OCI-LY7 (cell line): ENCODE results near the gene AKAP8L. TPM values are rescaled to one million over a fixed set of nuclear protein-coding genes. Genes with fewer than 3 reads are reported as not detected.

Source experiments
- BruUV-seq: library from RNA; stranded (reverse); fragments of 400-500 nt; replicated peaks from 2 replicates; lab custom pipeline; 2021; lab: Mats Ljungman, UMichigan
- CTCF ChIA-PET: fragments of 300-600 bp; sonication (Branson Sonifier 250); formaldehyde crosslinking; loops from one replicate; lab custom pipeline; 2022; ENCODE audit warnings: antibody characterized with exemption; ENCODE audit not compliant: unreplicated experiment; lab: Charles Lee
- POLR2A ChIA-PET: fragments of 300-600 bp; sonication (Branson Sonifier 250); formaldehyde crosslinking; loops from one replicate; lab custom pipeline; 2022; ENCODE audit warnings: antibody characterized with exemption; lab: Charles Lee
- DNase-seq: peaks from one replicate; pipeline ENCODE4 v3.0.0-alpha.2; 2015; ENCODE audit warnings: low spot score
- H2AFZ ChIP-seq: fragments of 200-600 bp; sonication (generic), shearing (Covaris generic); 2 replicates; pipeline ENCODE4 v1.6.1; 2014; ENCODE audit warnings: mild to moderate bottlenecking, antibody characterized with exemption, low read length, moderate library complexity
- H3K27ac ChIP-seq: fragments of 200-600 bp; sonication (generic); 2 replicates; pipeline ENCODE4 v1.5.1; 2014; ENCODE audit warnings: mixed run types, low read depth, mild to moderate bottlenecking, moderate library complexity, low read length, inconsistent platforms; ENCODE audit not compliant: poor library complexity, severe bottlenecking
- H3K36me3 ChIP-seq: fragments of 200-600 bp; sonication (generic); 2 replicates; pipeline ENCODE4 v1.6.1; 2014; ENCODE audit warnings: mild to moderate bottlenecking, antibody characterized with exemption, low read length, moderate library complexity, mixed read lengths; ENCODE audit not compliant: insufficient read depth
- H3K4me1 ChIP-seq: fragments of 200-600 bp; sonication (generic); 2 replicates; pipeline ENCODE4 v1.5.1; 2014; ENCODE audit warnings: mild to moderate bottlenecking, low read length; ENCODE audit not compliant: insufficient read depth, poor library complexity, severe bottlenecking
- H3K4me2 ChIP-seq: fragments of 200-600 bp; sonication (generic); 2 replicates; pipeline ENCODE4 v1.6.1; 2014; ENCODE audit warnings: mild to moderate bottlenecking, low read length
- H3K4me3 ChIP-seq: fragments of 200-600 bp; sonication (generic); 2 replicates; pipeline ENCODE4 v1.5.1; 2014; ENCODE audit warnings: mild to moderate bottlenecking, low read depth, low read length; ENCODE audit not compliant: poor library complexity, severe bottlenecking
- H3K79me2 ChIP-seq: fragments of 200-600 bp; sonication (generic); 2 replicates; pipeline ENCODE4 v1.6.1; 2016; ENCODE audit warnings: low read depth, mild to moderate bottlenecking, low read length, moderate library complexity, mixed read lengths; ENCODE audit not compliant: insufficient read depth
- H3K9me2 ChIP-seq: fragments of 200-600 bp; sonication (generic); 2 replicates; pipeline ENCODE4 v1.6.1; 2016; ENCODE audit warnings: mild to moderate bottlenecking, low read length, mixed read lengths; ENCODE audit not compliant: insufficient read depth
- H3K9me3 ChIP-seq: fragments of 200-600 bp; sonication (generic); 2 replicates; pipeline ENCODE4 v1.6.1; 2014; ENCODE audit warnings: mild to moderate bottlenecking, mixed run types, low read length, mixed read lengths
- H4K20me1 ChIP-seq: fragments of 200-600 bp; sonication (generic); 2 replicates; pipeline ENCODE4 v1.6.1; 2014; ENCODE audit warnings: mild to moderate bottlenecking, antibody characterized with exemption, low read length, moderate library complexity, mixed read lengths; ENCODE audit not compliant: insufficient read depth
- EZH2phosphoT487 ChIP-seq: fragments of 200-600 bp; sonication (generic); IDR thresholded peaks from 2 replicates; pipeline ENCODE4 v1.6.1; 2018; ENCODE audit warnings: low read depth, borderline replicate concordance, mild to moderate bottlenecking, mixed run types, antibody characterized with exemption, low read length, moderate library complexity, mixed read lengths
- intact Hi-C: fragments of 100-400 bp; cut with micrococcal nuclease; formaldehyde crosslinking; loops from one replicate; pipeline ENCODE4 v1.10.0; 2022; ENCODE audit not compliant: unreplicated experiment
- total RNA-seq, 2 experiments: library from RNA; depleted of rRNA in 1 of 2; stranded (reverse); fragments of >200 nt in 1 of 2; shearing (Covaris generic) in 1 of 2; gene quantifications; 2 replicates each; pipeline ENCODE4 v1.2.3, GENCODE V29; 2014 to 2022
- TF ChIP-seq, protein P1 (sequence below): fragments of 200-600 bp; sonication (generic); conservative IDR thresholded peaks from 2 replicates; pipeline ENCODE4 v1.5.1; 2014; ENCODE audit warnings: mild to moderate bottlenecking, antibody characterized with exemption, low read length, moderate library complexity, mixed read lengths

AKAP8L gene
- total RNA-seq, 2 experiments from 2014 or later, result 119 to 124 TPM

DNA sequence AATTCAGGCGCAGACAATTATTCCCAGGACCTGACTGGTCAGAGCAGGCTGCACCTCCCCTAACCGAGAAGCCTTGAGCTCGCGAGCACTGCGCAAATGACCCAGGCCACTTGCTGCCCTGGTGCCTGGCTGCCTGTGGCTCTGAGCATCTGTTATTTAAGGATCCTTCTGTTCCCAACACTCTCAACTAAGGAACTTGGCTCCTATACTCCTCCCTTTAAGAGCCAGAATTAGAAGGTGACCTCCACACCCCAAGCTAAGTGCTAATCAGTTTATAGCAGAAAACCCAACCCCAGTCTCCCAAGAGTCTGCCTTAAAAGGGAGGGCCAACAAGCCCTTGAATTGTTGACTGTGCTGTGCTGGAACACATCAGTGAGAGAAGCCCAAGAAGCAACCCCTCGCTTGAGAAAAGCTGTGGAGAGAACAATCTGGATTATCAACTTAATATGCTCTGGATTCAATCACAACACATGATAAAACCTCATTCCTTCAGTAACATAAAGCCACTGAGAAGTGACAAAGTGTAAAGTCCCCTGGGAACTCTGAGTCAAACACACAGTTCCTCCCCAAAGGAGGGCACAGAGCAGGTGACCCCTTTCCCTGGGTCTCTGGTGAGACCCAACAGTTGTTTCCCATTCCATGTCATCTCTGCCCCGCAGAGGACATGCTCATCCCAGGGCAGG, 14.6 kb downstream of the AKAP8L start:
- no peaks in the 10 kb centered on the region for H3K9me3 ChIP-seq
- peak overlapping the region; percentile 27 for H3K27ac ChIP-seq
- H3K36me3 ChIP-seq, result peaks cover 89% of the 10 kb centered on the region
- DNase-seq, result no peak
- no peak for TF ChIP-seq EZH2phosphoT487
- TF ChIP-seq, protein P1, sequence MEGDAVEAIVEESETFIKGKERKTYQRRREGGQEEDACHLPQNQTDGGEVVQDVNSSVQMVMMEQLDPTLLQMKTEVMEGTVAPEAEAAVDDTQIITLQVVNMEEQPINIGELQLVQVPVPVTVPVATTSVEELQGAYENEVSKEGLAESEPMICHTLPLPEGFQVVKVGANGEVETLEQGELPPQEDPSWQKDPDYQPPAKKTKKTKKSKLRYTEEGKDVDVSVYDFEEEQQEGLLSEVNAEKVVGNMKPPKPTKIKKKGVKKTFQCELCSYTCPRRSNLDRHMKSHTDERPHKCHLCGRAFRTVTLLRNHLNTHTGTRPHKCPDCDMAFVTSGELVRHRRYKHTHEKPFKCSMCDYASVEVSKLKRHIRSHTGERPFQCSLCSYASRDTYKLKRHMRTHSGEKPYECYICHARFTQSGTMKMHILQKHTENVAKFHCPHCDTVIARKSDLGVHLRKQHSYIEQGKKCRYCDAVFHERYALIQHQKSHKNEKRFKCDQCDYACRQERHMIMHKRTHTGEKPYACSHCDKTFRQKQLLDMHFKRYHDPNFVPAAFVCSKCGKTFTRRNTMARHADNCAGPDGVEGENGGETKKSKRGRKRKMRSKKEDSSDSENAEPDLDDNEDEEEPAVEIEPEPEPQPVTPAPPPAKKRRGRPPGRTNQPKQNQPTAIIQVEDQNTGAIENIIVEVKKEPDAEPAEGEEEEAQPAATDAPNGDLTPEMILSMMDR, result no peak
- intact Hi-C loops, result no loop called here
- BruUV-seq, result no TSS peak
- H3K4me2 ChIP-seq, result peak overlapping the region; percentile 36; the same call in 1 of the 2 replicates
- peaks cover 56% of the 10 kb centered on the region for H3K79me2 ChIP-seq
- POLR2A ChIA-PET, result no interaction called here
- CTCF ChIA-PET, result no interaction called here
- peaks cover 12% of the 10 kb centered on the region for H3K4me1 ChIP-seq
- no peak overlapping the region for H3K4me3 ChIP-seq
- H2AFZ ChIP-seq, result no peak overlapping the region
- 0 out of 2 replicates have a peak, but pooled peaks cover 4% of the 10 kb centered on the region for H4K20me1 ChIP-seq
- no peaks in the 10 kb centered on the region for H3K9me2 ChIP-seq

DNA sequence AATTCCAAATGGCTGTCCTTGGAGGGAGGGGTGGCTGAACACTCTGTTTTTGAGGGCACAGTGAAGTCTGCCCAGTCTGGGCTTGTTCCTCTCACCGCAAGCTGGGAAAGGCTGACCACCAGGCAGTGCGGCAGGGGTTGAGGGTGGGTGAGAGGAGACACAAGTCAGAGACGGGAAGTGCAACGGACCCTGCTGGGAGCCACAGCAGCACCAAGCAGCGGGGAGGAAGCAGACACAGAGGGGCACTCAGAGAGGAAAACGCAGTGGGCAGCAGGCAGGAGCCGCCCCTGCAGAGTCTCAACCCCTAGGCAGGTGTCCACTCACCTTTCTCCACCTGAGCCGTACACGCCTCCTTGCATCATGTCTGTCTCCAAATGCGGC, 15.6 kb downstream of the AKAP8L start:
- no peak overlapping the region for H3K4me3 ChIP-seq
- peaks cover 48% of the 10 kb centered on the region for H3K79me2 ChIP-seq
- no peaks in the 10 kb centered on the region for H3K9me3 ChIP-seq
- H3K36me3 ChIP-seq, result peaks cover 92% of the 10 kb centered on the region
- POLR2A ChIA-PET, result no interaction called here
- no peak overlapping the region for H3K4me2 ChIP-seq
- H4K20me1 ChIP-seq, result 0 out of 2 replicates have a peak, but pooled peaks cover 4% of the 10 kb centered on the region
- intact Hi-C loops, result no loop called here
- BruUV-seq, result no TSS peak
- no peak for DNase-seq
- no peak for TF ChIP-seq EZH2phosphoT487
- TF ChIP-seq, protein P1, result no peak
- no peak overlapping the region for H2AFZ ChIP-seq
- H3K4me1 ChIP-seq, result peaks cover 12% of the 10 kb centered on the region
- H3K9me2 ChIP-seq, result no peaks in the 10 kb centered on the region
- CTCF ChIA-PET, result no interaction called here
- no peak overlapping the region for H3K27ac ChIP-seq

DNA sequence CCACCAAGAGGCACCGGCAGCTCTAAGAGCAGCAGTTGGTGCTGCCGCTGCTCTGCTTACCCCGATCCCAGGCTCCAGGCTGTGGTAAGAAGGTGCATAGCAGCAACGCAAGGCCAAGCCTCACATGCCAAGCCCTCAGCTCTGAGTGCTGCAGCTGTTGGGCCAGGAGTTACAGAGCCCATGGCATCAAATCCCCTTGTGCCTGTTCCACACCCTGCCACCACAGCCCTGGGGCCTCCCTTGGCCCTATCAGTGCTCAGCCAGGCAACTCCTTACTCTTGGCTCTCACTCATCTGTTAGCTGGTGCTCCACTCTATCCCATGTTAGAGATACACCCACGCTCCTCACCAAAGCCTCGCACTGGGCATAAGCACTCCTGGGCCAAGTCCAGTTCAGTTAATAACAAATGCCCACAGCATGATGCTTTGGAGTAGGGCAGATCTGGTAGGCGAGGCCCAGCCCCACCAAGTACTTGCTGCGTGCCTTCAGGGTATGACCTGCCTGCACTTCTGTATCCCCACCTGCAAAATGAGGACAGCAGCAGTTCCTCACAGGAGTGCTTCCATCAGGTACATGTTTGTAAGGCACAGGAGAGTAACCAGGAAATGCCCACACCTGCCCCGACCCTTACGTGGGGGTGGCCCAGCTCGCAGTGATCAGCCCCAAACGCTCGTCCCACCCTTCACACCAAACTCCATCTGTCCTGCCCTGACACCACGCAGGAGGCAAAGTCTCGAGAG, 16.2 kb downstream of the AKAP8L start:
- 0 out of 2 replicates have a peak, but pooled peaks cover 4% of the 10 kb centered on the region for H4K20me1 ChIP-seq
- H3K79me2 ChIP-seq, result peaks cover 42% of the 10 kb centered on the region
- POLR2A ChIA-PET, result no interaction called here

More for the DNA sequence above, 16.2 kb downstream of the AKAP8L start:
- TF ChIP-seq, protein P1, result no peak
- no peak for TF ChIP-seq EZH2phosphoT487
- no peaks in the 10 kb centered on the region for H3K9me3 ChIP-seq
- DNase-seq, result no peak
- peaks cover 92% of the 10 kb centered on the region for H3K36me3 ChIP-seq
- intact Hi-C loops, result no loop called here
- no peaks in the 10 kb centered on the region for H3K9me2 ChIP-seq
- no peak overlapping the region for H3K4me2 ChIP-seq
- CTCF ChIA-PET, result interaction anchor here (0.6 kb wide), 1 partner anchor 10 kb away, joined by 3 read pairs; no protein-coding TSS in a partner anchor
- H3K4me3 ChIP-seq, result no peak overlapping the region
- no peak overlapping the region for H2AFZ ChIP-seq
- BruUV-seq, result no TSS peak
- no peak overlapping the region for H3K27ac ChIP-seq
- peaks cover 12% of the 10 kb centered on the region for H3K4me1 ChIP-seq
